ENCODE measurements around the gene LRRC27.
A peak's percentile ranks its signal among the peaks of the same experiment; 100 is the strongest.

- TF ChIP-seq CTCF (IDR thresholded peaks at IDR 0.05 in 8 of 11, conservative IDR thresholded peaks at IDR 0.05 in 3 of 11) (no peak), POLR2AphosphoS5 (IDR thresholded peaks at IDR 0.05) (peak in 1 of 3 donors; percentile 34)
These were observed 85.4 kb downstream of the LRRC27 start for GRCh38 chr10:132417257-132417910.

Measured in spleen (tissue), 7 donors.